Measurements from ENCODE around the gene G2E3. TPM values are rescaled to one million over a fixed set of nuclear protein-coding genes. Genes with fewer than 3 reads are reported as not detected.

Gene G2E3
- total and polyA plus RNA-seq, 2 of the 13 experiments (the other 11 are each of a cell fraction or from before 2014, with no cell fraction given): 22.8 to 63.0 TPM

GRCh38 chr14:30614155-30614554 is 55.2 kb downstream of the G2E3 start:
- Histone ChIP-seq H3K4me1 (ENCODE audit: insufficient read depth, low read length) (no peaks in the 10 kb centered on the region), H3K9me3 (ENCODE audit: low read length) (no peaks in the 10 kb centered on the region), H3K36me3 (replicated peaks in 1 of 2; ENCODE audit: control insufficient read depth in 1 of 2, insufficient read depth in 2 of 2, low read length in 2 of 2) (peaks cover 9 to 52% of the 10 kb centered on the region in 2 experiments), H3K4me3 (replicated peaks in 1 of 3; ENCODE audit: insufficient read depth in 1 of 3, low read depth in 2 of 3, low read length in 3 of 3) (no peak overlapping the region), H3K9ac (ENCODE audit: insufficient read depth, low read depth, low read length) (no peak overlapping the region), H3K27ac (ENCODE audit: extremely low read length, insufficient read depth, low read length) (no peak overlapping the region), H3K27me3 (ENCODE audit: control insufficient read depth in 1 of 2, insufficient read depth in 2 of 2, low read length in 2 of 2) (no peaks in the 10 kb centered on the region), H3K79me2 (ENCODE audit: insufficient read depth, low read length) (no peaks in the 10 kb centered on the region), H2AFZ (ENCODE audit: low read length) (no peak overlapping the region), H4K20me1 (ENCODE audit: insufficient read depth, low read length) (no peaks in the 10 kb centered on the region), H3K4me2 (ENCODE audit: low read depth, low read length) (no peak overlapping the region)
- no peak for ATAC-seq
- POLR2A ChIA-PET: no interaction called here
- in situ Hi-C loops (cut with HindIII; ENCODE audit: extremely low pct_ligation_motif_present, low pct_unique_long_range_greater_than_20kb): no loop called here
- TF ChIP-seq ZNF772 (CRISPR knock-in tag; IDR thresholded peaks at IDR 0.05): no peak
- no peak for TF ChIP-seq ZNF33B (CRISPR knock-in tag; IDR thresholded peaks at IDR 0.05)
- no peak for TF ChIP-seq NR3C1 (CRISPR knock-in tag; IDR thresholded peaks at IDR 0.05)
- no peak for TF ChIP-seq HNF1A (IDR thresholded peaks at IDR 0.05; ENCODE audit: low read depth)
- TF ChIP-seq HNF1A (CRISPR knock-in tag; IDR thresholded peaks at IDR 0.05; ENCODE audit: borderline replicate concordance): no peak
- TF ChIP-seq ZNF564 (CRISPR knock-in tag; IDR thresholded peaks at IDR 0.05): peak; percentile 98
- peak; percentile 70 for TF ChIP-seq RBM22 (optimal IDR thresholded peaks at IDR 0.05; ENCODE audit: low read length)
- intact Hi-C loops (cut with micrococcal nuclease; ENCODE audit: unreplicated experiment): loop anchor here (10.0 kb wide), 1 partner anchor 1859 kb away; no protein-coding TSS in a partner anchor
- no peak for DNase-seq (ENCODE audit: low spot score)
- 93% methylated on average over 2 of the region's 2 CpGs for WGBS (ENCODE audit: low lambda C conversion rate)
- no peak for FAIRE-seq
- CTCF ChIA-PET (ENCODE audit: low intra/inter-chr PET ratio, low total read pairs): no interaction called here
- no TSS peak for BruUV-seq (replicated peaks)
